Adrenal gland (tissue), 5 donors: ENCODE measurements around the gene SLC4A9.
A peak's percentile ranks its signal among the peaks of the same experiment; 100 is the strongest.

ENCODE experiments used
- CTCF ChIP-seq, 6 experiments: fragments of 450-650 bp in 4 of 6; fragments of 200-600 bp in 2 of 6; sonication (generic) in 1 of 6; IDR thresholded peaks; 1 replicate in 5 of 6; 2 replicates in 1 of 6; pipeline versions ENCODE4 v1.5.1 to v1.8.0; 2016 to 2021; ENCODE audit warnings: antibody characterized with exemption in 6 of 6, mild to moderate bottlenecking in 2 of 6, moderate library complexity in 1 of 6
- POLR2A ChIP-seq, 2 donors: fragments of 450-650 bp; IDR thresholded peaks; one replicate each; pipeline ENCODE4 v1.6.1; 2017; ENCODE audit warnings: antibody characterized with exemption in 2 of 2, mild to moderate bottlenecking in 2 of 2, moderate library complexity in 1 of 2
- donor health status: DM: no; HTN: no; CAD: no.

GRCh38 chr5:140346348-140347221 lies 13.4 kb upstream of the SLC4A9 start, which contains the start of gene HBEGF:
- TF ChIP-seq CTCF (IDR thresholded peaks at IDR 0.05) = peak in 5 of 6 experiments; percentile 29 to 57 (median 43)
- TF ChIP-seq POLR2A (IDR thresholded peaks at IDR 0.05) = peak; percentile 90 to 94
